Measurements from ENCODE around the gene ERH.
"Not testable (repeated sequence)": the region's sequence is repeated elsewhere in the genome, so short reads cannot be mapped to it uniquely, and the experiment has no call there.

Gene ERH

DNA sequence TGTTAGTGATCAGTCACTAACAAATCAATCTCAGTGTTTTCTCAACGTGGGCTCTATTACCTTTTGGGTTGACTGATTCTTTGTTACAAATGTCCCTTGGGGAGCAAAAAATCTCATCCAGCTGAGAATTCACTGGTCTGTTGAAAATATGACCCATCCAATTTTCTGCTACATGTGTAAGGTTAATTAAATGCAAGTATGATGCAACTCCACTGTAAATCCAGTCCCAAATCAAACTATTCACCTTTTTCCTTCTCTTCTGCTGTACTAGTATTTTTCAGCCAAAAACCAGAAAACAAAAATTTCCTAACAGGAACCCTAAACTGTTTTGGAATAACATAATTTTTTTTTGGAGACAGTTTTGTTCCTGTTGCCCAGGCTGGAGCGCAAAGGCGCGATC, 2.2 kb downstream of the ERH start:
- DNase-seq (ENCODE audit: low read depth), result no peak

DNA sequence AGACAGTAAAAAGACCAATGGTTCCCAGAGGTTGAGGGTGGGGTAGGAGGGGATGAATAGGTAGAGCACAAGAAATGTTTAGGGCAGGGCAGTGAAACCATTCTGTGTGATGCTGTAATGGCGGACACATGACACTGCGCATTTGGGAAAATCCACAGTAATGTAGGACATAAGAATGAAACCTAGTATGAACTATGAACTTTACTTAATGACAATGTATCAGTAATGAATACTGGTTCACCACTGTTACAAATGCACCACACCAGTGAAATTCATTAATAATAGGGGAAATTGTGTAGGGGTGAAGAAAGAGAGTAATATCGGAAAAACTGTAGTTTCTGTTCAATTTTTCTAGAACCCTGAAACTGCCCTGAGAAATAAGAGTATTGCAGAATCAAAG, 5.6 kb downstream of the ERH start:
- no peak for DNase-seq (ENCODE audit: low read depth)

DNA sequence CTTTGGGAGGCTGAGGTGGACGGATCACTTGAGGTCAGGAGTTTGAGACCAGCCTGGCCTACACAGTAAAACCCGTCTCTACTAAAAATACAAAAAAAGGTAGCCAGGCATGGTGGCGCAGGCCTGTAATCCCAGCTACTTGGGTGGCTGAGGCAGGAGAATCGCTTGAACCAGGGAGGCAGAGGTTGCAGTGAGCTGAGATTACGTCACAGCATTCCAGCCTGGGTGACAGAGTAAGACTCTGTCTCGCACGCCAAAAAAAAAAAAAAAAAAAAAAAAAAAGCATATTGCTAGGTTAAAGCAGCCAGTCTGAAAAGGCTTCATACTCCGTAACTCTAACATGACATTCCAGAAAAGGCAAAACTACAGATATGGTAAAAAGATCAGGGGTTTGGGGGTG, 6.7 kb downstream of the ERH start:
- not testable (repeated sequence) for DNase-seq (ENCODE audit: low read depth)

DNA sequence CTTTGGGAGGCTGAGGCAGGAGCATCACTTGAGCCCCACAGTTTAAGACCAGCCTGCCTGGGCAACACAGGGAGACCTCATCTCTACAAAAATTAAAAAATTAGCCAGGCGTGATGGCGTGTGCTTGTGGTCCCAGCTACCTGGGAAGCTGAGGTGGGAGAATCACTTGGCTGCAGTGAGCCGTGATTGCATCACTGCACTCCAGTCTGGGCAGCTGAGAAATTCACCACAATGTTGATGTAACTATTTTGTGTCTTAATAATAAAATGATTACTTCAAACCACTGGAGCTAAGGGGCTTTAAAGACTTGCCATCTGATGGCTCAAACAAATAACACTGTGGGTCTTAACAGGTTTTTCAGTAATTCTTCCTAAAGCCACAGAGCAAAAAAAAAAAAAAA, 10.8 kb downstream of the ERH start:
- no peak for DNase-seq (ENCODE audit: low read depth)

DNA sequence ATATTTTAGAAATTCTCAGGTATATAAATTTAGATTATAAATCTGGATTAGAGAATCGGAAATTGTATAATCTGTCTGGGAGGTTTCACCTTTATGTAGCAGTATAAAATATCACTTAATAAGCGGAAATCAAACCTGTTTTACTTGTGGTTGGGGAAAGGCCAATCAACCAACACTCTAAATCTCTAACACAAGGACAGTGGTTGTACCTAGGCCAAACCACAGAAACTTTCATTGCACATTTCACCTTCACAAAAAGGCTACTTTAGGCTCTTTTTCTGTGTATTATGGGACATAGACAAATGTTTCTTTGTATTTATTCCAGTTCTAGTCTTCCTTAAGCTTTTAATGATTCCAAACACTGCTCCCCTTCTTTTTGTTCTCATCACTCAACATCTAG, 19.8 kb downstream of the ERH start:
- DNase-seq (ENCODE audit: low read depth), result no peak

DNA sequence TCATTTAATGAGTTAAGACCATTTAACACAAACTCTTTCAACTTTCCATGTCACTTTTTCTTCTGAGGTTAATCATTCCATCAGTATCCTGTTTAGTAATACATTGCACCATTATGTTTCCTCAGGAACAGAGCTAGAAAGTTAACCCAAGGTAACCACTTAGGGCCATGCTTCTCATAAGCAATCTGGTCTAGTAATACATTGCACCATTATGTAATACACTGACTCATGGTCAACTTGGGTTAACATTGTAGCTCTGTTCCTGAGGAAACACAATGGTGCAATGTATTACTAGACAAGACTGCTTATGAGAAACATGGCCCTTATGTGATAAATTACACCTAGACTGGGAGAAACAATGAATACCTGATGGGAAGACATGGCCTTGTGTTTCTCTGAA, 21.7 kb downstream of the ERH start:
- peak; percentile 41 for DNase-seq (ENCODE audit: low read depth)

DNA sequence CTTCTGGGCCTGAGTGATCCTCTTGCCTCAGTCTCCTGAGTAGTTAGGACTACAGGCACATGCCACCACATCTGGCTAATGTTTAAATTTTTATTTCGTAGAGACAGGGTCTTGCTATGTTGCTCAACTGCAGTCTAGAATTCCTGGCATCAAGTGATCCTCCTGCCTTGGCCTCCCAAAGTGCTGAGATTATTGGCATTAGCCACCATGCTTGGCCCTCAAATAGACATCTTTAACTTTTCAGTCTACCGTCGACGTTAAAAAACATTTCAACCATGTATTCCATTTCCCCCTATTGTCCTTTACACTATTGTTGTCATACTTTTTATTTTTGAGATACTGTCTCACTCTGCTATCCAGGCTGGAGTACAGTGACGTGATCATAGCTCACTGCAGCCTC, 22.4 kb downstream of the ERH start:
- DNase-seq (ENCODE audit: low read depth), result no peak

DNA sequence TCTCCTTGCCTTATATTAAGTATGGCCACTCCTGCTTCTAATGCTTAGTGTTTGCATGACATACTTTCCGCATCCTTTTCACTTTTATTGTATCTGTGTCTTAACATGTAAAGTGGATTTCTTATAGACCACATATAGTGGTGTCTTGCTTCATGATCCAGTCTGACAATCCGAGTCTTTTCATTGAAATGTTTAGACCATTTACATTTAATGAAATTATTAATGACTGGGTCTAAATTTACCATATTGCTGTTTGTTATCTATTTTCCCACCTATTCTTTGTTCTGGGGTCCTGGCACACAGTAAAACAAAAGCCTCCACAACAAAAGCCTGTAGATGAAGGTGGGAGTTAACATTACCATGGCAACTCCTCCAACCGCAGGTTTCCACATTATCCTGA, 22.9 kb downstream of the ERH start:
- no peak for DNase-seq (ENCODE audit: low read depth)

DNA sequence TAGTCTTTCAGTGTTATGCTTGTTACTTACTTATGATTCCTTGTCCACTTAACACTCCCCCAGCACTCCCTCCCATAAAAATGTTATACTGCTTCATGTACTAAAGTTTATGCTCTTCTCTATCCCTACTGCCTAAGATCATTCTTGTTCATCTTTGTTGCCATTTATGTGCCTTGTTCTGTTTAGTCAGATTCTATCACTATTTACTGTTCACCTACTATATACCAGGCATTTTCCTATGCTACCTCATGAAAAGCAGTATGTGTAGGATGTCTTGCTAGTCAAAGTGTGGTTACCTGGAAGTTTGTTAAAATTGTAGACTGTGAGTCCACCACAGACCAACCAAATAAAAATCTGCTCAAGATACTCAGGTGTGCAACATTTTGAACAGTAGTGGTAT, 23.9 kb downstream of the ERH start:
- no peak for DNase-seq (ENCODE audit: low read depth)

DNA sequence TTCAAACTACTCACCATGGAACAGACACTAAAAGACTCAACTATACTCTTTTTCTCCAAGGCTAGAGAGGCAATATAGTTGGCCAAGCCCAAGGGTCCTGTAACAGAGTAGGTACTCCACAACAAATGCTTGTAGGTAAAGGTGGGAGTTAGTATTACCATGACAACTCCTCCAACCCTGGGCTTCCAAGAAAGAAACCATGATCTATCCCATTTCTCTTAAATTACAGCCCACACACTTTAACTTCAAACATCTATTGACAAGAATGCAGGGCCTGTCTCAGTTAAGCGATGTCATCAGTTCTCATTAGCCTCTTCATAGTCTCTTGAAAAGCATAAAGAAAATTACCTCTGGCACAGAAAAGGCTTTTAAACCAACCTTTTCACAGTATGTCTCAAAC, 25.0 kb downstream of the ERH start:
- no peak for DNase-seq (ENCODE audit: low read depth)

DNA sequence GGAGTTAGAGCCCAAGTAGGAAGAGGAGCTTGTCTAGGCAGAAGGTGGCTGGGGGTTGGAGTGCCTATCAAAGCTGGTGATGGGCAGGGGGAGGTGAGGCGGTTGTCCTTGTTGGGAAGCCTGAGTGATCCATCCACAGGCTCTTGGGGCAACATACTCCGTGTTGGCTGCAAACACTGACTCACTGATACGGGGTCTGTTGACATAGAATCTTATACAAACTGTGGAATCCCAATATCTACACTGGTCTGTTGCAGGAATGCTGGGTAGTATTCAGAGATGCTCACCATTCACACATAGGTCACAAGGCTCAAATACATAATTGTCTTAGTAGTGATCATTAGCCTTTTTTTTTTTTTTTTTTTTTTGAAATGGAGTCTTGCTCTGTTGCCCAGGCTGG, 26.0 kb downstream of the ERH start:
- DNase-seq (ENCODE audit: low read depth), result no peak

DNA sequence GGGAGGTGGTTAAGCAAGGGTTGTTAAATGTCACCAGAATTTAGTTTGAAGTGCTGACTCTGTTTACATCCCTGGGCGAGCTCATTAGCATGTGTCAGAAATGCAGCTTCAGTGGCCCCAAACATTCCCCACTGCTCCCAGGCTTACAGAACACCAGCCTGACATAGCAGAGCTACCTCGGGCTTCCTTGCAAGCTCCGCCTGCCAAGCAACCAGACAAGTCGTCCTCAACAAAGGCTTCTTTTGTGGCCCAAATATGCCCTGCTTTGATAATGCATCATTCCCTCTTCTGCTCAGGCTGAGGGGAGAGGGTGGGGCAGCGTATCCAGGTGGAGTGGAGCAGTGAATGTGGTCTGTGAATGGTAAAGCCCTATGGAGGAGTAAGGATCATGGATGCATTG, 28.0 kb downstream of the ERH start:
- no peak for DNase-seq (ENCODE audit: low read depth)

DNA sequence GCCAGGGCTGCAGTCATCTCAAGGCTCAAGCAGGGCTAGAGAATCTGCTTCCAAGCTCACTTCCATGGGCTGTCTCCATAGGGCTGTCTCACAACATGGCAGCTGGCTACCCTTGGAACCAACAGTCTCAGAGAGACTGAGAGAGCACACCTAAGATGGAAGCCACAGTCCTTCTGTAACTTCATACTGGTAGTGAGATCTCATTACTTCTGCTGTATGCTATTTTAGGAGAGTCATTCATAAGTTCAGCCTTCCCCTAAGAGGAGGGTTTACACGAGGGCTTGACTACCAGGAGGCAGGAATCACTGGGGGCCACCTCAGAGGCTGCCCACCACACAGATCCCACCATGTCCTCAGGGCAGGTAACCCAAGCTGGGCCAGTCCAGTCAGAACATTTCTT, 29.7 kb downstream of the ERH start:
- no peak for DNase-seq (ENCODE audit: low read depth)

DNA sequence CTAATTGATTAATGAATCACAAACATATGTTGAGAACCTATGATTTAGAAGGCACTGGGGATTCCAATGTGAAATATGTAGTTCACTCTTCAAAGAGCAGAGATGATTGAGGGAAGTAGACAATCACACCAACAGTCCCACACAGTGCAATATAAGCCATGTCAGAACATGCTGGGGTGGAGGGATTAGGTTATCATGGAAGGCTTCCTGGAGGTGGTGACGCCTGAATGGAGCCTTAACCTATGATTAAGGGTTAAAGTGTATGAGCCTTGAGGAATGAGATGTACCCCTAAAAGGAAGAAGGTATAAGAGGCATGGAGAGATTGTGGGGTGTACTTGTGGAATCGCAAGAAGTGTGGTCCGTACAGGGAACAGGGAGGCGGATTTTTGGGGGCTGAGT, 31.3 kb downstream of the ERH start:
- DNase-seq (ENCODE audit: low read depth), result no peak

DNA sequence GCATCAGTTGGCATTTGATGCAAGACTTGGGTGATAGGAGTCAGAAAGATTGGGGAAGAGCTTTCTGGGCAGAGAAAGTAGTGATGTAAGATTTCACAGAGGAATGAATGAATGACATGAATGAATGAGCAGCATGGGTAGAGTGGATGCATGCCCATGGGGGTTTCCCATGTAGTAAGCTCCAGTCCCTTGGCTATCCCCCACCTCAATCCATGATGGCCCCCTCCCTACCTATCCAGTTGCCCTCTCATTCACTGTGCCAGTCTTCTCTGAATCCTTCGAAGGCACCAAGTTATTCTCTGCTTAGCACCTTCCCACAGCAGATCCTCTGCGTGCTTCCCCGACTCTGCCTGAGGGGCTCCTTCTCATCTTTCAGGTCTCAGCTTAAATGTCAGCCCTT, 32.0 kb downstream of the ERH start:
- DNase-seq (ENCODE audit: low read depth), result no peak

DNA sequence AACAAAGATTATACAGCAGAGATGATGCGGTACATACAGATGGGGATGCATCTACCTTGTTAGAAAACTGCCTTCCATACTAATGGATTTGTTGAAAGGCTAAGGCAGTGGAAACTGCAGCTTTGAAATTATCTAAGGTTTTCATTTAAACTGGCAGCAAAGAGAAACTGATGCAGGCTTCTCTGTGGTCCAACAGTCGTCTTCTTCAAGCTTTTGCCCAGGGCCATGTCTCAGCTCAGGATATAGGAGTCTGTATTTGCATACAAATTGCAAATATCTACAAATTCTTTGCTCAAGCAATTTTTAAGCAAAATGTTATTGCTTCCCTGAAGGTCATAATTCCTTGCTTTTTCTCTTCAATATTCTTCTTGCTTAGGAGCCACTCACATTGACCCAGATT, 33.7 kb downstream of the ERH start:
- no peak for DNase-seq (ENCODE audit: low read depth)

DNA sequence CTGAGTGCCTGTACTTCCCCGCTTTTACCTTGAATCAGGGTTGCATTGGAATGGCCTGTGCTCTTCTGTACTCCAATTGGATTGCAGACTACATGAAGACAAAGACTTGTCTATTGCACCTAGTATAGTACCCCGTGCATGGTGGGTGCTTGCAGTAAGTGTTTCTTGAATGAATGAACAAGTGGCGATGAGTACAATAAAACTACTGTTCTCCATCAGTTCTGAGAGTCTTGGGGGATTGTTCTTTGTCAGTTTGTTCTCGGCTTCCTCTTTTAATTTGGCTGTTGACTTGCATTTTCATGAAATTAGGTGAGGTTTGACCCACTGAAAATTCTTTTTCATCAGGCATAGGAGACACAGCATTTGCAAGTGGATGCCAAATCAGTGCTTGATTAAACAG, 34.1 kb downstream of the ERH start:
- no peak for DNase-seq (ENCODE audit: low read depth)

DNA sequence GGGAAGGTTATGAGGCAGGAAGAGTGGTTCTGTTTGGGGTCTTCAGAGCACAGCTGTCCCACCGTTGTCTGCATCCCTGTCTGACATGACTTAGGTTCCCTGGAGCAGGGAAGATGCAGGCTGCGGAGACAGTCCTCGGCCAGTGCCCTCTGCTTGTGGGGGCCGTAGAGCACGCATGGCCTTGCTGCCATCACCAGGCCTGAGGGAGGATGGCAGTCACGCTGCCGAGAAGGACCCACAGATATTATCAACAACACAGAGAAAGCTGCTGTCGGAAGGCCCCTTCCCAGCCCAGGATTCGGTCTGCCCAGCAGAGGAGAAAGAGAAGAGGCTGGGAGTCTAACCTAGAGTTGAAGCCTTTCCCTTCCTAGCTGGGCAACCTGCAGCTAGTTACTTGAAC, 35.0 kb downstream of the ERH start:
- no peak for DNase-seq (ENCODE audit: low read depth)

DNA sequence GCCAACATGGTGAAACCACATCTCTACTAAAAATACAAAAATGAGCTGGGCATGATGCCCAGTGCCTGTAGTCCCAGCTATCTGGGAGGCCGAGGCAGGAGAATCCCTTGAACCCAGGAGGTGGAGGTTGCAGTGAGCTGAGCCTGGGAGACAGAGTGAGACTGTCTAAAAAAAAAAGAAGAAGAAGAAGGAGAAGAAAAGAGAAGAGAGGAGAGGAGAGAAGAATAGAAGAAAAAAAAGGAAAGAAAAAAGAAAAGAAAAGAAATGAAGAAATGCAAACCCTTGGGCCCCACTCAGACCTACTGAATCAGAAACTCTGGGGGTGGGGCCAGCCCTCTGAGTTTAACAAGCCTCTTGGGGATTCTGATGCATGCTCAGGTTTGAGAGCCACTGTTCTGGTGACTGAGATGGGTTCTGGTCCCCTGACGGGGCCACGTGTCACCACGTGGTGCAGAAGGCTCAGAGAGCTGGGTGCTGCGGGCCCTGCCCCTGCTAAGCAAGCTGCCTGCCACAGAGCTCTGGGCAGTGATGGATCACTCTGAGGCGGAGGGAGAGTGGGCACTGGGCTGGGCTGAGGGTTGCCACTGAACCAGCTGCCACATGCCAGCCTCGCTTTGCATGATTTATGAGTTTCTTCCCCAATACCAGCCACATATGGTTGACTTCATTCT, 37.5 kb downstream of the ERH start:
- DNase-seq (ENCODE audit: low read depth), result no peak

DNA sequence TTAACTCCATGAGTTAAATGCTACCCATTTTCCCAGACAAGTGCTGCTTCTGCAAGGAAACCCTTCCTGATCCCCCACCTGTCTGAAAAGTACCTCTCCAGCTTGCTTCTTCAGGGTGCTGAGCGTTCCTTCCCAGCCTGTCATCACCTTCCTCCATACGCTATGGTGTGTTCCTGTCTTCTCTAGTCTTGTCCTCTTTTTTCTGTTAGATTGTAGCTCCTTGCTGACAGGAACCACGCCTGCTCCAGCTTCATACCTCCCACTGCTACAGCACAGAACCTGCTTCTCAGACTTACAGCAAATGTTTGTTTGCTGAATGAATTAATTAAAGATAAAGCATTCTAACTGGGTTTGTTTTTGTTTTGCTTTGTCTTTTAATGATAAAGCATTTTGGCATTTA, 39.1 kb downstream of the ERH start:
- no peak for DNase-seq (ENCODE audit: low read depth)

DNA sequence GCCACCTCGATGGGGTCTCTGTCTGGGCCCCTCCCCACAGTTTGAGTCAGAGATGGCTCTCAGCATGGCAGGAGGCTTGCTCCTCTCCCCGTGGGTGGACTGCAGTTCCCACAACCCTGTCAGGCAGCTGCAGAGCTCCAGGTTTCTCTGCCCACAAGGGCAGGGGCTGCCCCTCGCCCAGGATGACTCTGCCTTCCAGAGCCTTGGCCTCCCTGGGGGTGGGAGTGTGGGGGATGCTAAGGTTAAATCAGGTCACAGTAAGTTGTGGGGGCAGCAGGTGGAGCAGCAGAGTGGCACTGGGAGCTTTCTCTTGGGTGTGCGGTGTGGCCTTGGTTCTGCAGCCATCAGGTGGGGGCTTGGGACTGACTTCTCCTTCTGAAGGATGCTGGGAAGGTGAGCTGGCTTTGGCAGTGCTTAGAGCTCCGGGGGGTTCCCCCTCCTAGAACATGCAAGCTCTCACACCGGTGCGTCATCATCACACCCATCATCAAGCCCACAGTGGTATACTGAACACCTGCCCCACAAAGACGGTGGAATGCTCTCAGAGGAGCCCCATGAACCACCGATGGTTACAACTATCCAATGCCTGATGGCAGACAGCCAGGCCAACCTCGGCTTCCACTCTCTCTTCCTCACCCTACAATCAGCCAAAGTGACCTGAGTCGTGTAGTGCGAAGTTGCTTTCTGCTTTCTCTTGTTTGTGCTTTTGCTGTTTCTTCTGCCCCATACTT, 39.7 kb downstream of the ERH start:
- DNase-seq (ENCODE audit: low read depth), result no peak

DNA sequence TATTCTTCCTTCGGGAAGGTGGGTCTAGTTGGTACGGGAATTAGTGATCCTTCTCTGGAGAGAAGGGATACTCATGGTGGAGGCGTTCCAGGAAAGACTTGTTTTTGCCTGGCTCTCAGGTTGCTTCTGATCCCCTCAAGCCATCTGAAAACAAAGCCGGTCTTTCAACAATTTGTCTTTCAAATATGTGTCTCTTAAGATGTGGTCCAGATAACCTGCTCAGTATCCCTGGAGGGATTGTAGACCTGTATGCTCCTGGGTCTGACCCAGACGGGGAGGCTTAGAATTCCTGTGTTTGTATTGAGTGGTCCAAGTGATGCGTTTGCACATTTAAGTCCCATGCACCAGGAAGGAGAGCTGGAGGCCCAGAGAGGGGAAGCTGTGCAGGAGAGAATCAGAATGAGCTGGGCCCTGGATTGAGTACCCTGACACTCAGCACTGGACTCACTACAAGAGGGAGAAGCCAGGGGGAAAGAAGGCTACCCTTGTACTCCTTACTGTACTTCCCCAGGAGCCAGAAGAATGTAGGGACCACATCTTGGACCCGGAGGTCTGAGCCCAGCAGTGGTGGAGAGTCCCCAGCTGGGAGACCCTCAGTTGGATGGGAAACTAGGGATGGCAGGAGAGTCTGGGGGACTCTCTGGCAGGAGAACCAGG, 40.4 kb downstream of the ERH start:
- no peak for DNase-seq (ENCODE audit: low read depth)

DNA sequence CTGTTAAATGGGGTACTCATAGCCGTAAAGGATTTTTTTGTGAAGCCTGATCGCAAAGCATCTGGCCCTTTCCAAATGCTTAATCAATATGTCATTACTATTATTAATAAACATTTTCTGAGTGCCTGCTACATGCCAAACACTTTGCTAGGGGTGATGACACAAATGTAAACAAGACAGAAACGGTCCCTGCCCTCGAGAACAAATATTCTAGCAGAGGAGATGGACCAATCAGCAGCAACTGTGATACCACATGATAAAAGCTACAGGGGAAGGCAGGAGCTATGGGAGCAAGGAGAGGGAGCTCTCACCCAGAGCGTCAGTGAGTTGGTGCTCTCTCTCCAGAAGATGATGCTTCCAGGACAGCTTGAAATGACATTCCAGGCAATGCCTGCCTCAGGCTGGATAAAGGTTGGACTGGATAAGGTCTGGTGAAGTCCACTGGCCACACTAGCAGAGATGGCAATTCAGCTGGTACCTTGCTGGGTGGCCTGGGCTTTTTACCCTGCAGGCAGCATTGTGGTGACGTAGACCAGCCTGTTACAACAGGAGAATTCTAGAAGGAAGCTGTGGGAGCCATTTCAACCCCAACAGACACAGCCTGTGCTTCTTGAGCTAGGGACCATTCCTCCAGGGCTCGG, 41.1 kb downstream of the ERH start:
- DNase-seq (ENCODE audit: low read depth), result no peak
